GM21786 (cell line): ENCODE results near the gene ALDH4A1.
"Not testable (repeated sequence)": the region's sequence is repeated elsewhere in the genome, so short reads cannot be mapped to it uniquely, and the experiment has no call there.

Experiments used
- ATAC-seq: cut with Tn5 transposase; IDR thresholded peaks from one replicate; pipeline ENCODE4 v1.9.1; 2021; ENCODE audit not compliant: unreplicated experiment

Gene ALDH4A1

GRCh38 chr1:18859560-18859959 lies 42.8 kb downstream of the ALDH4A1 start, which contains the start of gene TAS1R2:
TSS of gene TAS1R2 (minus strand) at chr1:18859660. CDS start at chr1:18859660, 0 bp downstream.
- ATAC-seq, result no peak

GRCh38 chr1:18858070-18858688 lies 44.2 kb downstream of the ALDH4A1 start:
- no peak for ATAC-seq

GRCh38 chr1:18856435-18856834 lies 45.9 kb downstream of the ALDH4A1 start:
- no peak for ATAC-seq

- ATAC-seq, result no peak
Observed at GRCh38 chr1:18855573-18855972, 46.8 kb downstream of the ALDH4A1 start.

GRCh38 chr1:18854331-18855025 lies 47.9 kb downstream of the ALDH4A1 start:
- ATAC-seq, result no peak

- no peak for ATAC-seq
Observed at GRCh38 chr1:18852501-18852900, 49.9 kb downstream of the ALDH4A1 start.

GRCh38 chr1:18849261-18849711 lies 53.1 kb downstream of the ALDH4A1 start:
- no peak for ATAC-seq

GRCh38 chr1:18847723-18848122 lies 54.6 kb downstream of the ALDH4A1 start:
- not testable (repeated sequence) for ATAC-seq

GRCh38 chr1:18840145-18840544 lies 62.2 kb downstream of the ALDH4A1 start:
- ATAC-seq, result no peak

- no peak for ATAC-seq
Observed at GRCh38 chr1:18836654-18837053, 65.7 kb downstream of the ALDH4A1 start.

GRCh38 chr1:18832319-18832718 lies 70.0 kb downstream of the ALDH4A1 start:
- not testable (repeated sequence) for ATAC-seq

- no peak for ATAC-seq
Observed at GRCh38 chr1:18831656-18832055, 70.7 kb downstream of the ALDH4A1 start.

GRCh38 chr1:18830596-18830995 lies 71.8 kb downstream of the ALDH4A1 start:
- no peak for ATAC-seq

GRCh38 chr1:18829671-18830070 lies 72.7 kb downstream of the ALDH4A1 start:
- no peak for ATAC-seq

- no peak for ATAC-seq
Observed at GRCh38 chr1:18828224-18828623, 74.1 kb downstream of the ALDH4A1 start.

- ATAC-seq, result no peak
Observed at GRCh38 chr1:18823438-18823837, 78.9 kb downstream of the ALDH4A1 start.
